Adrenal gland (tissue), 19 donors: ENCODE results near the gene OR7A10. TPM values are rescaled to one million over a fixed set of nuclear protein-coding genes. Genes with fewer than 3 reads are reported as not detected.

Experiments used
- DNase-seq, 7 donors: peaks; one replicate each; pipeline ENCODE4 v3.0.0-alpha.2; 2019 to 2020
- H3K27ac ChIP-seq, 5 donors: fragments of 200-600 bp; sonication (generic) in 4 of 5; 1 replicate in 3 of 5; 2 replicates in 2 of 5; pipeline versions ENCODE4 v1.5.1 to v1.8.0; 2016 to 2020; ENCODE audit warnings: mild to moderate bottlenecking in 1 of 5
- H3K27me3 ChIP-seq: fragments of 200-600 bp; 2 replicates; pipeline ENCODE4 v1.8.0; 2021
- H3K36me3 ChIP-seq, 2 donors: fragments of 200-600 bp; replicated peaks in 1 of 2; 1 replicate in 1 of 2; 2 replicates in 1 of 2; pipeline versions ENCODE4 v1.5.1 to v1.8.0; 2018 to 2022
- H3K4me1 ChIP-seq, 2 donors: fragments of 200-600 bp; replicated peaks in 1 of 2; 1 replicate in 1 of 2; 2 replicates in 1 of 2; pipeline versions ENCODE4 v1.5.1 to v1.8.0; 2018 to 2021
- H3K4me3 ChIP-seq, 4 donors: fragments of 200-600 bp; sonication (generic) in 3 of 4; one replicate each; pipeline ENCODE4 v1.5.1; 2016 to 2018
- H3K9me3 ChIP-seq, 3 donors: fragments of 200-600 bp; sonication (generic) in 1 of 3; replicated peaks in 1 of 3; 1 replicate in 2 of 3; 2 replicates in 1 of 3; pipeline versions ENCODE4 v1.5.1 to v1.8.0; 2016 to 2021
- POLR2A ChIP-seq, 2 donors: fragments of 450-650 bp; IDR thresholded peaks; one replicate each; pipeline ENCODE4 v1.6.1; 2017; ENCODE audit warnings: antibody characterized with exemption in 2 of 2, mild to moderate bottlenecking in 2 of 2, moderate library complexity in 1 of 2
- WGBS, 4 donors: extraction: QIAGEN DNeasy Blood & Tissue Kit in 2 of 4; methylation state at CpG; one replicate each; pipeline versions ENCODE4 v1.1.5 to v1.1.7; 2013 to 2017; 5-methylcytosine and 5-hydroxymethylcytosine counted together
- intact Hi-C, 2 donors: fragments of 100-400 bp; cut with DNase I; formaldehyde crosslinking; loops; one replicate each; pipeline versions ENCODE4 v1.14.1 to v1.15.0; 2022 to 2023
- long read RNA-seq, 10 donors: library from polyadenylated mRNA in 3 of 10; unstranded in 2 of 10; stranded (forward) in 1 of 10; transcript quantifications; one replicate each; pipeline ENCODE4 v2.0.0 and lab custom pipeline, GENCODE V29; 2021 to 2026
- polyA plus RNA-seq, 3 donors: library from polyadenylated mRNA; stranded (reverse); fragments of 200-250 nt in 2 of 3; fragments of 350-450 nt in 1 of 3; fragmentation: Illumina TruSeq in 1 of 3; extraction: RNeasy Lipid Tissue Mini Kit (QIAGEN cat#74804) in 1 of 3; gene quantifications; one replicate each; pipeline ENCODE4 v1.2.3, GENCODE V29; 2013 to 2014
- total RNA-seq, 9 donors: library from RNA; depleted of rRNA in 4 of 9; stranded (reverse); fragments of >200 nt in 4 of 9; fragments of 120-200 nt in 1 of 9; fragmentation: NEBNext Ultra II Directional in 1 of 9; extraction: Animal tissue kit (Norgen Biotek cat#: 25700) in 1 of 9; gene quantifications; one replicate each; pipeline versions ENCODE4 v1.1.0 to v1.2.4, GENCODE V29; 2013 to 2023
- TF ChIP-seq, protein P1 (sequence below), 6 experiments: fragments of 450-650 bp in 4 of 6; fragments of 200-600 bp in 2 of 6; sonication (generic) in 1 of 6; IDR thresholded peaks; 1 replicate in 5 of 6; 2 replicates in 1 of 6; pipeline versions ENCODE4 v1.5.1 to v1.8.0; 2016 to 2021; ENCODE audit warnings: antibody characterized with exemption in 6 of 6, mild to moderate bottlenecking in 2 of 6, moderate library complexity in 1 of 6
- donor health status: healthy with polysubstance abuse.
- donor health status: Bipolar disorder and iron deficiency.
- donor health status: DM: yes; HTN: yes; CAD: no.
- donor health status: DM: no; HTN: no; CAD: no.
- donor health status: DM: no; HTN: no; CAD: no.
- donor health status: DM: yes; HTN: yes; CAD: no.

OR7A10 gene
- total RNA-seq: not detected
- not detected for polyA plus RNA-seq
- long read RNA-seq, donor 1: 0 reads
- long read RNA-seq, donor 2: 0 reads
- long read RNA-seq, donor 3: 0 reads
- long read RNA-seq, donor 4: 0 reads
- long read RNA-seq, donor 5: 0 reads
- long read RNA-seq, donor 6: 0 reads
- long read RNA-seq, donor 7: 0 reads
- long read RNA-seq, donor 8: 0 reads
- long read RNA-seq, donor 9: 0 reads
- long read RNA-seq, donor 10: 0 reads

DNA sequence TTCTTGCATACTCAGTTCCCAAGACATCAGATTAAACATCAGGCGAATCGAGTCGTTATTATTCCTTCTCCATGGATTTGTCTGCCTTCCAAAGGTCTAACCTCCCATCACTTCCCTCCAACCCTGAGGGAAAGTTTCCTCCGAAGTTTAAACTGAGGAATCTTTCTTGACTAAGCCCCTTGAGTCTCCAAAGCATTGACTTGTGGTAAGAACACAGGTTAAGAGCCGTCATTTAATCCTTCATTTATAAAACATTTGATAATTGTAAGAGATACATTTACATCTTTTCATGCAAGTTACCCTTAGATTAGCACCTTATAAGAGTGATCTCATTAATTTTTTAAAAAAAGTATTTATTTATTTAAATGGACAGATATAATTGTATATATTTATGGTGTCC lies at the start of gene OR7A10:
TSS of gene OR7A10 (minus strand) at position 101 of the 400 bp plus-strand sequence. CDS start 7,045 bp downstream, outside the sequence.
- peaks cover 0 to 7% of the 10 kb centered on the region in 2 donors for H3K4me1 ChIP-seq
- no peak within 1 kb of the TSS for H3K27ac ChIP-seq
- no peaks in the 10 kb centered on the region for H3K27me3 ChIP-seq
- intact Hi-C loops: no loop called here
- TF ChIP-seq POLR2A (IDR thresholded peaks at IDR 0.05): no peak
- TF ChIP-seq, protein P1, sequence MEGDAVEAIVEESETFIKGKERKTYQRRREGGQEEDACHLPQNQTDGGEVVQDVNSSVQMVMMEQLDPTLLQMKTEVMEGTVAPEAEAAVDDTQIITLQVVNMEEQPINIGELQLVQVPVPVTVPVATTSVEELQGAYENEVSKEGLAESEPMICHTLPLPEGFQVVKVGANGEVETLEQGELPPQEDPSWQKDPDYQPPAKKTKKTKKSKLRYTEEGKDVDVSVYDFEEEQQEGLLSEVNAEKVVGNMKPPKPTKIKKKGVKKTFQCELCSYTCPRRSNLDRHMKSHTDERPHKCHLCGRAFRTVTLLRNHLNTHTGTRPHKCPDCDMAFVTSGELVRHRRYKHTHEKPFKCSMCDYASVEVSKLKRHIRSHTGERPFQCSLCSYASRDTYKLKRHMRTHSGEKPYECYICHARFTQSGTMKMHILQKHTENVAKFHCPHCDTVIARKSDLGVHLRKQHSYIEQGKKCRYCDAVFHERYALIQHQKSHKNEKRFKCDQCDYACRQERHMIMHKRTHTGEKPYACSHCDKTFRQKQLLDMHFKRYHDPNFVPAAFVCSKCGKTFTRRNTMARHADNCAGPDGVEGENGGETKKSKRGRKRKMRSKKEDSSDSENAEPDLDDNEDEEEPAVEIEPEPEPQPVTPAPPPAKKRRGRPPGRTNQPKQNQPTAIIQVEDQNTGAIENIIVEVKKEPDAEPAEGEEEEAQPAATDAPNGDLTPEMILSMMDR (IDR thresholded peaks at IDR 0.05): no peak
- H3K4me3 ChIP-seq: no peak within 1 kb of the TSS
- WGBS, 4 donors: 83 to 88% (median 86%) methylated on average over 5 of the region's 5 CpGs
- no peaks in the 10 kb centered on the region for H3K9me3 ChIP-seq
- DNase-seq: no peak
- H3K36me3 ChIP-seq: no peaks in the 10 kb centered on the region

- Histone ChIP-seq H3K27ac (peak overlapping the region; percentile 13 to 84 (median 66)), H3K9me3 (no peaks in the 10 kb centered on the region), H3K36me3 (no peaks in the 10 kb centered on the region), H3K27me3 (no peaks in the 10 kb centered on the region), H3K4me1 (peaks cover 20 to 35% of the 10 kb centered on the region in 2 donors), H3K4me3 (no peak overlapping the region)
- WGBS, 4 donors: 36 to 46% (median 39%) methylated on average over 10 of the region's 10 CpGs
- intact Hi-C loops: no loop called here
- no peak for TF ChIP-seq POLR2A (IDR thresholded peaks at IDR 0.05)
- TF ChIP-seq, protein P1 (IDR thresholded peaks at IDR 0.05): no peak
- peak; percentile 46 to 78 (median 74) for DNase-seq
Measured at GRCh38 chr19:14890643-14891379, 42.1 kb upstream of the OR7A10 start.

DNA sequence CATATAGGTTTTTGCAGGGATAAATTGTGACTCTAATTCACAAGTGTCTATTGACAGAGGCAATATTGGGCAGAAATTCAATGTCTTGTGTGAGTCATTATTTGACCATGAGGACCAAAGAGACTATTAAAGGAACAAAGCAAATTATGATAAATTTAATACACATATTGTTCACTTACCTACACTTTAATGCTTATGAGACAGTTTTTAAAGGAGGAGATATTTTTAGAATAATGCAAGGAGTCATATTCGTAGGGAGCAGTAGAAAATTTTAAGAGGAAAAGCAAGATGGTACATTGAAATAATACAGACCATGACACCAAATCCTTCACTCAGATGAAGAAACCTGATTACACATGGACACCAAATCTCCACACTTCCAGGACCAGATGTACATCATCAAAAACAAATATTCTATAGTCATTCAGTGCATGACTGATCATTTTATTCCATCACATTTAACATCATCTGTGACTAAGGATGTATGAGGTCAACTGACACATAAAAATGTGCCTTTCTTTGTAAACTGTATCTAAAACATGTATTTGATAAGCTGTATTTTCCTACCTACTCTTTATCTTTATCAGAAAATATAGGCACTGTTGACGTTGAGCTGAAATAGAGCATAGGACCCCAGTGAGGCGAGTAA lies 41.4 kb upstream of the OR7A10 start:
- peaks cover 20 to 35% of the 10 kb centered on the region in 2 donors for H3K4me1 ChIP-seq
- H3K27ac ChIP-seq: peak overlapping the region; percentile 13 to 84 (median 55)
- intact Hi-C loops: loop anchor here in 1 of 2 donors (5.0 kb wide), 1 partner anchor 103 kb away; no protein-coding TSS in a partner anchor
- 55 to 62% (median 61%) methylated on average over 3 of the region's 3 CpGs for WGBS, 4 donors
- DNase-seq: no peak
- no peak for TF ChIP-seq POLR2A (IDR thresholded peaks at IDR 0.05)
- TF ChIP-seq, protein P1 (IDR thresholded peaks at IDR 0.05): no peak
- no peaks in the 10 kb centered on the region for H3K9me3 ChIP-seq
- no peaks in the 10 kb centered on the region for H3K27me3 ChIP-seq
- no peaks in the 10 kb centered on the region for H3K36me3 ChIP-seq
- no peak overlapping the region for H3K4me3 ChIP-seq

DNA sequence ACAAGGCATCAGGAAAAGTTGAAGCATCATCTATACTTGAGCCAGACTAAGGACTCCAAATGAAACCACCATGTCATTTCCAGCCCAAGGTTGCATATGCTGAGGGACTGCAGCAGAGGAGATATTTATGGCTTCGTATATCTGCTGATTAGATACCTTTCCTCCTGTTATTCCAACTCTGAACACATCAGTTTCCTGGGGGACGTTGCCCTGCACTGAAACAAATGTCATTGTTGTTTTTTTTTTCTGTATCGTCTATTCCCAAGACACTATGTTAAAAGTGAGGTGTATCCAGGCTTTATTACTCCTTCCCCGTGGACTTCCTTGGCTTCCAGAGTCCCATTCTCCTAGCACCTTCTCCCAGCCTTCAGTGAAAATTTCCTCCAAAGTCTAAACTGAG lies 37.3 kb upstream of the OR7A10 start, which contains the start of gene OR7A17:
TSS of gene OR7A17 (minus strand) at position 101 of the 400 bp plus-strand sequence. CDS start 4,777 bp downstream, outside the sequence.
- Histone ChIP-seq H3K27me3 (peaks cover 3% of the 10 kb centered on the region), H3K9me3 (no peaks in the 10 kb centered on the region), H3K4me1 (peaks cover 15 to 28% of the 10 kb centered on the region in 2 donors), H3K36me3 (no peaks in the 10 kb centered on the region), H3K27ac (no peak within 1 kb of the TSS), H3K4me3 (no peak within 1 kb of the TSS)
- intact Hi-C loops: loop anchor here in 1 of 2 donors (5.0 kb wide), 1 partner anchor 99 kb away; no protein-coding TSS in a partner anchor
- 74 to 82% (median 77%) methylated on average over 4 of the region's 4 CpGs for whole genome bisulfite sequencing, 4 donors
- no peak for DNase-seq
- TF ChIP-seq, protein P1 (IDR thresholded peaks at IDR 0.05): no peak
- no peak for TF ChIP-seq POLR2A (IDR thresholded peaks at IDR 0.05)
